SU-DHL-6 (cell line): ENCODE results near the gene HNRNPA1L2.

Experiments used
- H2AFZ ChIP-seq: fragments of 200-600 bp; sonication (generic); 2 replicates; pipeline ENCODE4 v1.6.1; 2014; ENCODE audit warnings: low read depth, mild to moderate bottlenecking, moderate library complexity, mixed read lengths, antibody characterized with exemption, low read length; ENCODE audit not compliant: severe bottlenecking
- H3F3A ChIP-seq: fragments of 200-600 bp; shearing (Covaris generic); 2 replicates; pipeline ENCODE4 v1.6.0; 2016; ENCODE audit warnings: antibody characterized with exemption, mild to moderate bottlenecking; ENCODE audit not compliant: insufficient read depth
- H3K27ac ChIP-seq: fragments of 200-600 bp; sonication (generic); 2 replicates; pipeline ENCODE4 v1.5.1; 2016; ENCODE audit warnings: low read depth, mild to moderate bottlenecking, low read length, moderate library complexity, mixed read lengths
- H3K27me3 ChIP-seq: fragments of 200-600 bp; sonication (generic), shearing (Covaris generic); 2 replicates; pipeline ENCODE4 v1.6.0; 2014; ENCODE audit warnings: mild to moderate bottlenecking, low read length
- H3K36me3 ChIP-seq: fragments of 200-600 bp; sonication (generic); 2 replicates; pipeline ENCODE4 v1.6.1; 2014; ENCODE audit warnings: mild to moderate bottlenecking, low read length, mixed read lengths
- H3K4me2 ChIP-seq: fragments of 300-600, 200-600 bp; shearing (Covaris generic), sonication (generic); 2 replicates; pipeline ENCODE4 v1.6.0; 2014; ENCODE audit warnings: low read length, low read depth, mild to moderate bottlenecking; ENCODE audit not compliant: poor library complexity, severe bottlenecking
- H3K4me3 ChIP-seq: fragments of 200-600 bp; sonication (generic); 2 replicates; pipeline ENCODE4 v1.5.1; 2014; ENCODE audit warnings: antibody characterized with exemption, low read length, mild to moderate bottlenecking, mixed read lengths; ENCODE audit not compliant: insufficient read depth, poor library complexity, severe bottlenecking
- H3K79me2 ChIP-seq: fragments of 200-600 bp; sonication (generic); 2 replicates; pipeline ENCODE4 v1.6.1; 2014; ENCODE audit warnings: mild to moderate bottlenecking, low read length, moderate library complexity; ENCODE audit not compliant: insufficient read depth
- H3K9ac ChIP-seq: fragments of 200-600 bp; sonication (generic); 2 replicates; pipeline ENCODE4 v1.7.0; 2014; ENCODE audit warnings: mild to moderate bottlenecking, low read length
- H3K9me2 ChIP-seq: fragments of 200-600 bp; sonication (generic); replicated peaks from 2 replicates; pipeline ENCODE4 v1.6.1; 2014; ENCODE audit warnings: low read length; ENCODE audit not compliant: insufficient read depth
- H3K9me3 ChIP-seq: fragments of 200-600 bp; sonication (generic); 2 replicates; pipeline ENCODE4 v1.6.1; 2014; ENCODE audit warnings: low read length, mixed read lengths; ENCODE audit not compliant: insufficient read depth
- H4K20me1 ChIP-seq: fragments of 200-600 bp; sonication (generic); 2 replicates; pipeline ENCODE4 v1.6.1; 2014; ENCODE audit warnings: low read depth, mild to moderate bottlenecking, antibody characterized with exemption, low read length, moderate library complexity, mixed read lengths
- EZH2phosphoT487 ChIP-seq: fragments of 200-600 bp; sonication (generic), shearing (Covaris generic); conservative IDR thresholded peaks from 2 replicates; pipeline ENCODE4 v1.6.1; 2018; ENCODE audit warnings: mild to moderate bottlenecking, antibody characterized with exemption, low read length, moderate library complexity, mixed read lengths
- TF ChIP-seq, protein P1 (sequence below): fragments of 200-600 bp; sonication (generic); IDR thresholded peaks from one replicate; pipeline ENCODE4 v1.5.1; 2017; ENCODE audit warnings: antibody characterized with exemption, mild to moderate bottlenecking, low read length, moderate library complexity; ENCODE audit not compliant: insufficient read depth, poor library complexity, severe bottlenecking

The HNRNPA1L2 gene

GRCh38 chr13:52651897-52652195, 9.6 kb downstream of the HNRNPA1L2 start:
- Histone ChIP-seq H3K79me2 (peaks cover 61% of the 10 kb centered on the region), H2AFZ (peak overlapping the region; percentile 83)

GRCh38 chr13:52652196-52652979, 10.2 kb downstream of the HNRNPA1L2 start, which contains the start of gene SUGT1:
TSS of gene SUGT1 (plus strand) at chr13:52652836. CDS start at chr13:52652921, 85 bp downstream.
- Histone ChIP-seq H3K9me3 (no peaks in the 10 kb centered on the region), H3K36me3 (no peaks in the 10 kb centered on the region), H3K9ac (peak within 1 kb of the TSS; percentile 90), H4K20me1 (no peaks in the 10 kb centered on the region), H3K4me2 (peak within 1 kb of the TSS; percentile 96), H2AFZ (peak within 1 kb of the TSS; percentile 86), H3K27ac (peak within 1 kb of the TSS; percentile 75), H3F3A (no peaks in the 10 kb centered on the region), H3K27me3 (no peaks in the 10 kb centered on the region), H3K9me2 (no peaks in the 10 kb centered on the region), H3K79me2 (peaks cover 67% of the 10 kb centered on the region), H3K4me3 (peak within 1 kb of the TSS; percentile 97)
- TF ChIP-seq EZH2phosphoT487: no peak
- TF ChIP-seq, protein P1, sequence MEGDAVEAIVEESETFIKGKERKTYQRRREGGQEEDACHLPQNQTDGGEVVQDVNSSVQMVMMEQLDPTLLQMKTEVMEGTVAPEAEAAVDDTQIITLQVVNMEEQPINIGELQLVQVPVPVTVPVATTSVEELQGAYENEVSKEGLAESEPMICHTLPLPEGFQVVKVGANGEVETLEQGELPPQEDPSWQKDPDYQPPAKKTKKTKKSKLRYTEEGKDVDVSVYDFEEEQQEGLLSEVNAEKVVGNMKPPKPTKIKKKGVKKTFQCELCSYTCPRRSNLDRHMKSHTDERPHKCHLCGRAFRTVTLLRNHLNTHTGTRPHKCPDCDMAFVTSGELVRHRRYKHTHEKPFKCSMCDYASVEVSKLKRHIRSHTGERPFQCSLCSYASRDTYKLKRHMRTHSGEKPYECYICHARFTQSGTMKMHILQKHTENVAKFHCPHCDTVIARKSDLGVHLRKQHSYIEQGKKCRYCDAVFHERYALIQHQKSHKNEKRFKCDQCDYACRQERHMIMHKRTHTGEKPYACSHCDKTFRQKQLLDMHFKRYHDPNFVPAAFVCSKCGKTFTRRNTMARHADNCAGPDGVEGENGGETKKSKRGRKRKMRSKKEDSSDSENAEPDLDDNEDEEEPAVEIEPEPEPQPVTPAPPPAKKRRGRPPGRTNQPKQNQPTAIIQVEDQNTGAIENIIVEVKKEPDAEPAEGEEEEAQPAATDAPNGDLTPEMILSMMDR: peak; percentile 56

More at GRCh38 chr13:52651897-52652195, 9.6 kb downstream of the HNRNPA1L2 start:
- Histone ChIP-seq H3K27me3 (no peaks in the 10 kb centered on the region), H3K9me3 (no peaks in the 10 kb centered on the region), H3F3A (no peaks in the 10 kb centered on the region), H3K27ac (peak overlapping the region; percentile 75), H3K4me3 (peak overlapping the region; percentile 88), H3K9me2 (no peaks in the 10 kb centered on the region), H3K36me3 (no peaks in the 10 kb centered on the region), H4K20me1 (no peaks in the 10 kb centered on the region), H3K9ac (peak overlapping the region; percentile 90), H3K4me2 (peak overlapping the region; percentile 96)
- TF ChIP-seq, protein P1: no peak
- no peak for TF ChIP-seq EZH2phosphoT487

GRCh38 chr13:52652980-52653303, 10.7 kb downstream of the HNRNPA1L2 start:
- Histone ChIP-seq H3K4me3 (peak overlapping the region; percentile 97), H2AFZ (peak overlapping the region; percentile 86), H3K36me3 (peaks cover 4% of the 10 kb centered on the region; the same call in 1 of the 2 replicates), H3K4me2 (peak overlapping the region; percentile 96), H3F3A (no peaks in the 10 kb centered on the region), H3K79me2 (peaks cover 72% of the 10 kb centered on the region), H3K9me3 (no peaks in the 10 kb centered on the region), H3K27ac (peak overlapping the region; percentile 75), H4K20me1 (no peaks in the 10 kb centered on the region), H3K9me2 (no peaks in the 10 kb centered on the region), H3K9ac (peak overlapping the region; percentile 90), H3K27me3 (no peaks in the 10 kb centered on the region)
- TF ChIP-seq, protein P1: no peak
- TF ChIP-seq EZH2phosphoT487: no peak
